IMR-90 (cell line): ENCODE data around the gene TFRC. TPM values are rescaled to one million over a fixed set of nuclear protein-coding genes. Genes with fewer than 3 reads are reported as not detected.
A peak's percentile ranks its signal among the peaks of the same experiment; 100 is the strongest.

Experiments
- ATAC-seq: fragments of 200-7000 bp; cut with Tn5 transposase; 2 replicates; pipeline ENCODE4 v1.9.1; 2020; ENCODE audit warnings: low read depth, mild to moderate bottlenecking, moderate library complexity
- BruUV-seq: library from RNA; stranded (reverse); fragments of 400-500 nt; replicated peaks from 2 replicates; lab custom pipeline; 2021; lab: Mats Ljungman, UMichigan
- CTCF ChIA-PET: fragments of 300-600 bp; formaldehyde crosslinking; extraction: SDS; loops from one replicate; lab custom pipeline; 2021; ENCODE audit warnings: antibody characterized with exemption; lab: Yijun Ruan, JAX
- POLR2A ChIA-PET: fragments of 300-600 bp; sonication (Branson Sonifier 250); formaldehyde crosslinking; loops from one replicate; lab custom pipeline; 2022; ENCODE audit warnings: antibody characterized with exemption; ENCODE audit not compliant: unreplicated experiment; lab: Charles Lee
- DNase-seq: peaks from one replicate; pipeline ENCODE4 v3.0.0; 2013
- H2AFZ ChIP-seq: replicated peaks from 2 replicates; pipeline ENCODE3; 2013; ENCODE audit warnings: low read length, mild to moderate bottlenecking; ENCODE audit not compliant: poor library complexity
- H2AK5ac ChIP-seq: 2 replicates; pipeline ENCODE4 v1.6.1; 2013; ENCODE audit warnings: low read depth, low read length, inconsistent platforms
- H2AK9ac ChIP-seq: replicated peaks from 2 replicates; pipeline ENCODE3; 2013; ENCODE audit warnings: mild to moderate bottlenecking, low read depth, low read length, moderate library complexity; ENCODE audit not compliant: poor library complexity
- H2BK120ac ChIP-seq: 2 replicates; pipeline ENCODE4 v1.6.1; 2013; ENCODE audit warnings: low read depth, low read length, inconsistent platforms
- H2BK15ac ChIP-seq: 3 replicates; pipeline ENCODE4 v1.6.1; 2013; ENCODE audit warnings: low read depth, low read length, inconsistent platforms
- H2BK20ac ChIP-seq: 2 replicates; pipeline ENCODE4 v1.6.1; 2013; ENCODE audit warnings: low read depth, mild to moderate bottlenecking, inconsistent platforms, low read length, moderate library complexity
- H2BK5ac ChIP-seq: 2 replicates; pipeline ENCODE4 v1.6.1; 2013; ENCODE audit warnings: mild to moderate bottlenecking, low read depth, low read length, inconsistent platforms; ENCODE audit not compliant: poor library complexity, severe bottlenecking
- H3K14ac ChIP-seq: replicated peaks from 2 replicates; pipeline ENCODE4 v1.6.1; 2013; ENCODE audit warnings: low read depth, low read length, inconsistent platforms
- H3K18ac ChIP-seq: 2 replicates; pipeline ENCODE4 v1.6.1; 2013; ENCODE audit warnings: low read depth, low read length, control low read depth
- H3K23ac ChIP-seq: 2 replicates; pipeline ENCODE4 v1.6.1; 2013; ENCODE audit warnings: low read depth, low read length, inconsistent platforms
- H3K27ac ChIP-seq: 2 replicates; pipeline ENCODE4 v1.5.1; 2013; ENCODE audit warnings: mild to moderate bottlenecking, control low read depth, low read length; ENCODE audit not compliant: insufficient read depth
- H3K27me3 ChIP-seq: 2 replicates; pipeline ENCODE4 v1.6.1; 2013; ENCODE audit warnings: low read length; ENCODE audit not compliant: control insufficient read depth, insufficient read depth
- H3K36me3 ChIP-seq: 2 replicates; pipeline ENCODE4 v1.6.1; 2013; ENCODE audit warnings: low read length, mixed read lengths; ENCODE audit not compliant: control insufficient read depth, insufficient read depth
- H3K4ac ChIP-seq: 2 replicates; pipeline ENCODE4 v1.6.1; 2013; ENCODE audit warnings: low read depth, low read length, inconsistent platforms
- H3K4me1 ChIP-seq: 2 replicates; pipeline ENCODE4 v1.6.1; 2013; ENCODE audit warnings: low read length, mixed read lengths; ENCODE audit not compliant: control insufficient read depth, insufficient read depth
- H3K4me2 ChIP-seq: 2 replicates; pipeline ENCODE4 v1.6.1; 2013; ENCODE audit warnings: low read depth, mild to moderate bottlenecking, control low read depth, low read length, moderate library complexity
- H3K4me3 ChIP-seq: 2 replicates; pipeline ENCODE4 v1.5.1; 2013; ENCODE audit warnings: low read depth, mild to moderate bottlenecking, control low read depth, low read length, moderate library complexity; ENCODE audit not compliant: insufficient read depth
- H3K56ac ChIP-seq: 2 replicates; pipeline ENCODE4 v1.6.1; 2013; ENCODE audit warnings: low read length, inconsistent platforms; ENCODE audit not compliant: insufficient read depth; ENCODE audit errors: extremely low read depth
- H3K79me1 ChIP-seq, 2 experiments: 2 replicates each; pipeline ENCODE4 v1.6.1; 2013; ENCODE audit warnings: low read length in 2 of 2, inconsistent platforms in 1 of 2, low read depth in 1 of 2
- H3K9ac ChIP-seq: 2 replicates; pipeline ENCODE4 v1.6.1; 2013; ENCODE audit warnings: low read depth, low read length, control low read depth
- H3K9me1 ChIP-seq: 2 replicates; pipeline ENCODE4 v1.6.1; 2013; ENCODE audit warnings: low read length, inconsistent platforms; ENCODE audit not compliant: insufficient read depth
- H3K9me3 ChIP-seq: 2 replicates; pipeline ENCODE4 v1.6.1; 2013; ENCODE audit warnings: low read length; ENCODE audit not compliant: control insufficient read depth, insufficient read depth
- H4K20me1 ChIP-seq: 2 replicates; pipeline ENCODE4 v1.6.1; 2013; ENCODE audit warnings: low read length, inconsistent platforms; ENCODE audit not compliant: insufficient read depth
- H4K5ac ChIP-seq: 2 replicates; pipeline ENCODE4 v1.6.1; 2013; ENCODE audit warnings: mild to moderate bottlenecking, low read depth, low read length, control low read depth
- H4K8ac ChIP-seq, 2 experiments: 2 replicates each; pipeline ENCODE4 v1.6.1; 2013; ENCODE audit warnings: low read depth in 2 of 2, low read length in 2 of 2, control low read depth in 1 of 2, inconsistent platforms in 1 of 2
- H4K91ac ChIP-seq: 2 replicates; pipeline ENCODE4 v1.6.1; 2013; ENCODE audit warnings: low read depth, low read length, inconsistent platforms; ENCODE audit not compliant: insufficient read depth
- CEBPB ChIP-seq: IDR thresholded peaks from 2 replicates; pipeline ENCODE4 v1.6.1; 2012; ENCODE audit warnings: low read depth, low read length, improper control_type of control experiment
- CHD1 ChIP-seq: IDR thresholded peaks from 2 replicates; pipeline ENCODE4 v1.6.1; 2012; ENCODE audit warnings: low read depth, low read length, improper control_type of control experiment
- MAFK ChIP-seq: IDR thresholded peaks from 2 replicates; pipeline ENCODE4 v1.6.1; 2012; ENCODE audit warnings: low read depth, low read length, improper control_type of control experiment
- MAZ ChIP-seq: IDR thresholded peaks from 2 replicates; pipeline ENCODE4 v1.6.1; 2012; ENCODE audit warnings: low read depth, mild to moderate bottlenecking, low read length, improper control_type of control experiment, moderate library complexity, borderline replicate concordance
- MXI1 ChIP-seq: IDR thresholded peaks from 2 replicates; pipeline ENCODE4 v1.6.1; 2012; ENCODE audit warnings: low read depth, mild to moderate bottlenecking, low read length, moderate library complexity, borderline replicate concordance
- NFE2L2 ChIP-seq: fragments of 150-350 bp; IDR thresholded peaks from 2 replicates; pipeline ENCODE4 v1.6.1; 2016; ENCODE audit warnings: low read depth, mild to moderate bottlenecking, low read length
- RAD21 ChIP-seq: IDR thresholded peaks from 2 replicates; pipeline ENCODE4 v1.6.1; 2012; ENCODE audit warnings: low read length, improper control_type of control experiment
- RFX5 ChIP-seq: IDR thresholded peaks from 2 replicates; pipeline ENCODE4 v1.8.0; 2012; ENCODE audit warnings: low read depth, mild to moderate bottlenecking, low read length, moderate library complexity
- SMC3 ChIP-seq: fragments of 150-350 bp; IDR thresholded peaks from 2 replicates; pipeline ENCODE4 v1.6.1; 2016; ENCODE audit warnings: low read depth, mild to moderate bottlenecking, antibody characterized with exemption, low read length, moderate library complexity
- WGBS, 2 experiments: methylation state at CpG; one replicate each; pipeline versions ENCODE4 v1.1.5 to v1.1.7; 2013; ENCODE audit warnings: missing lambda C conversion rate in 2 of 2; ENCODE audit not compliant: insufficient read length in 1 of 2; ENCODE audit errors: extremely low coverage in 2 of 2; 5-methylcytosine and 5-hydroxymethylcytosine counted together
- dilution Hi-C: fragments of 300-500 bp; cut with HindIII; formaldehyde crosslinking; loops from one replicate; pipeline ENCODE4 v1.14.3; 2018; ENCODE audit warnings: low sequenced_read_pairs; ENCODE audit not compliant: unreplicated experiment
- in situ Hi-C: fragments of 300-500 bp; cut with MboI; formaldehyde crosslinking; loops from 3 replicates; pipeline ENCODE4 v1.14.3; 2019; ENCODE audit warnings: low sequenced_read_pairs, inconsistent platforms, mixed read lengths
- intact Hi-C: fragments of 100-400 bp; cut with micrococcal nuclease; formaldehyde crosslinking; loops from 2 replicates; pipeline ENCODE4 v1.10.0; 2022
- polyA plus RNA-seq, 3 experiments: library from polyadenylated mRNA; depleted of rRNA; stranded (reverse); fragments of >200 nt; gene quantifications; 2 replicates each; pipeline ENCODE4 v1.2.3, GENCODE V29; 2012; ENCODE audit warnings: low replicate concordance in 1 of 3
- total RNA-seq: library from RNA; depleted of rRNA; stranded (reverse); fragments of >200 nt; gene quantifications from 2 replicates; pipeline ENCODE4 v1.2.3, GENCODE V29; 2012

TFRC gene
- total and polyA plus RNA-seq, 2 of the 4 experiments (the other 2 are of a cell fraction) = 78.6 to 156 TPM

GRCh38 chr3:196048922-196049598 lies 32.8 kb downstream of the TFRC start:
- dilution Hi-C loops (no loop called here), intact Hi-C loops (no loop called here), in situ Hi-C loops (no loop called here)
- Histone ChIP-seq H3K79me1 (no peaks in the 10 kb centered on the region), H3K4me2 (no peak overlapping the region), H3K27me3 (no peaks in the 10 kb centered on the region), H2AK9ac (no peak overlapping the region), H3K4me3 (no peak overlapping the region), H3K23ac (no peak overlapping the region), H2BK15ac (no peak overlapping the region), H2BK20ac (no peak overlapping the region), H4K5ac (no peak overlapping the region), H4K20me1 (no peaks in the 10 kb centered on the region), H3K9me1 (no peaks in the 10 kb centered on the region; the same call in 1 of the 2 replicates), H2AK5ac (no peak overlapping the region), H4K8ac (no peak overlapping the region), H3K4ac (no peak overlapping the region), H3K4me1 (peaks cover 2% of the 10 kb centered on the region; the same call in 1 of the 2 replicates), H3K9me3 (no peaks in the 10 kb centered on the region), H2BK5ac (no peak overlapping the region), H3K56ac (no peak overlapping the region), H4K91ac (no peak overlapping the region), H2BK120ac (no peak overlapping the region), H3K14ac (no peak overlapping the region), H3K9ac (no peak overlapping the region), H3K36me3 (peaks cover 32% of the 10 kb centered on the region), H2AFZ (no peak overlapping the region), H3K18ac (no peak overlapping the region), H3K27ac (no peak overlapping the region)
- WGBS, 2 experiments = no CpG with 5 or more reads among the region's 9 CpGs
- ChIA-PET POLR2A (no interaction called here), CTCF (no interaction called here)
- TF ChIP-seq MAZ = no peak
- TF ChIP-seq CEBPB = no peak
- TF ChIP-seq CHD1 = no peak
- TF ChIP-seq MAFK = no peak
- TF ChIP-seq SMC3 = no peak
- TF ChIP-seq RAD21 = no peak
- TF ChIP-seq MXI1 = no peak
- TF ChIP-seq RFX5 = no peak
- TF ChIP-seq NFE2L2 = no peak
- BruUV-seq = no TSS peak
- DNase-seq = no peak
- ATAC-seq = peak; percentile 60
